Measurements from ENCODE around the gene DRG2. TPM values are rescaled to one million over a fixed set of nuclear protein-coding genes. Genes with fewer than 3 reads are reported as not detected.

The DRG2 gene
- total and polyA plus RNA-seq, 7 donors = 25.0 to 37.3 (median 33.2) TPM

- Histone ChIP-seq H3K27ac (no peak overlapping the region), H3K4me1 (peaks cover 0 to 7% (median 2%) of the 10 kb centered on the region in 4 donors), H3K27me3 (peaks cover 0 to 21% (median 0%) of the 10 kb centered on the region in 3 donors), H3K9me3 (no peaks in the 10 kb centered on the region), H3K36me3 (no peaks in the 10 kb centered on the region), H3K4me3 (no peak overlapping the region)
- TF ChIP-seq POLR2A (IDR thresholded peaks at IDR 0.05) = no peak
- no peak for TF ChIP-seq POLR2AphosphoS5 (IDR thresholded peaks at IDR 0.05)
- TF ChIP-seq CTCF (IDR thresholded peaks at IDR 0.05) = no peak
- TF ChIP-seq EP300 (IDR thresholded peaks at IDR 0.05) = no peak
- WGBS, 2 donors = 82 to 89% methylated on average over 13 of the region's 13 CpGs
- no peak for DNase-seq
- intact Hi-C loops (cut with DNase I) = no loop called here
These were observed 58.1 kb downstream of the DRG2 start for GRCh38 chr17:18145811-18146210.

GRCh38 chr17:18146259-18146658 lies 58.5 kb downstream of the DRG2 start:
- no peaks in the 10 kb centered on the region for H3K9me3 ChIP-seq
- peaks cover 0 to 21% (median 0%) of the 10 kb centered on the region in 3 donors for H3K27me3 ChIP-seq
- H3K27ac ChIP-seq = no peak overlapping the region
- WGBS, 2 donors = 90 to 92% methylated on average over 2 of the region's 2 CpGs
- intact Hi-C loops (cut with DNase I) = no loop called here
- no peaks in the 10 kb centered on the region for H3K36me3 ChIP-seq
- no peak for TF ChIP-seq POLR2A (IDR thresholded peaks at IDR 0.05)
- TF ChIP-seq CTCF (IDR thresholded peaks at IDR 0.05) = no peak
- TF ChIP-seq POLR2AphosphoS5 (IDR thresholded peaks at IDR 0.05) = no peak
- TF ChIP-seq EP300 (IDR thresholded peaks at IDR 0.05) = no peak
- no peak for DNase-seq
- peaks cover 0 to 3% (median 0%) of the 10 kb centered on the region in 4 donors for H3K4me1 ChIP-seq
- H3K4me3 ChIP-seq = no peak overlapping the region

GRCh38 chr17:18146980-18147379 lies 59.2 kb downstream of the DRG2 start:
- DNase-seq = no peak
- Histone ChIP-seq H3K9me3 (no peaks in the 10 kb centered on the region), H3K4me1 (no peaks in the 10 kb centered on the region), H3K36me3 (no peaks in the 10 kb centered on the region), H3K4me3 (no peak overlapping the region), H3K27me3 (peaks cover 0 to 15% (median 0%) of the 10 kb centered on the region in 3 donors), H3K27ac (no peak overlapping the region)
- intact Hi-C loops (cut with DNase I) = no loop called here
- 82 to 84% methylated on average over 3 of the region's 3 CpGs for WGBS, 2 donors
- no peak for TF ChIP-seq POLR2AphosphoS5 (IDR thresholded peaks at IDR 0.05)
- TF ChIP-seq CTCF (IDR thresholded peaks at IDR 0.05) = no peak
- no peak for TF ChIP-seq EP300 (IDR thresholded peaks at IDR 0.05)
- TF ChIP-seq POLR2A (IDR thresholded peaks at IDR 0.05) = no peak

GRCh38 chr17:18148586-18148985 lies 60.8 kb downstream of the DRG2 start:
- Histone ChIP-seq H3K4me3 (no peak overlapping the region), H3K9me3 (no peaks in the 10 kb centered on the region), H3K27ac (no peak overlapping the region), H3K27me3 (peaks cover 0 to under 1% (median 0%) of the 10 kb centered on the region in 3 donors), H3K36me3 (no peaks in the 10 kb centered on the region), H3K4me1 (peaks cover 0 to 6% (median 3%) of the 10 kb centered on the region in 4 donors)
- 90% methylated on average over 7 of the region's 7 CpGs for WGBS, 2 donors
- TF ChIP-seq POLR2AphosphoS5 (IDR thresholded peaks at IDR 0.05) = no peak
- TF ChIP-seq POLR2A (IDR thresholded peaks at IDR 0.05) = no peak
- no peak for TF ChIP-seq EP300 (IDR thresholded peaks at IDR 0.05)
- no peak for TF ChIP-seq CTCF (IDR thresholded peaks at IDR 0.05)
- intact Hi-C loops (cut with DNase I) = no loop called here
- DNase-seq = no peak

GRCh38 chr17:18151290-18151689 lies 63.5 kb downstream of the DRG2 start:
- peaks cover 0 to 6% (median 4%) of the 10 kb centered on the region in 4 donors for H3K4me1 ChIP-seq
- intact Hi-C loops (cut with DNase I) = loop anchor here (5.0 kb wide), 1 partner anchor 36 kb away; no protein-coding TSS in a partner anchor
- no peaks in the 10 kb centered on the region for H3K27me3 ChIP-seq
- no peak for DNase-seq
- no peaks in the 10 kb centered on the region for H3K9me3 ChIP-seq
- TF ChIP-seq POLR2AphosphoS5 (IDR thresholded peaks at IDR 0.05) (no peak), POLR2A (IDR thresholded peaks at IDR 0.05) (no peak), CTCF (IDR thresholded peaks at IDR 0.05) (no peak), EP300 (IDR thresholded peaks at IDR 0.05) (no peak)
- no peak overlapping the region for H3K27ac ChIP-seq
- H3K36me3 ChIP-seq = no peaks in the 10 kb centered on the region
- no peak overlapping the region for H3K4me3 ChIP-seq
- WGBS, 2 donors = 87 to 92% methylated on average over 9 of the region's 9 CpGs
